ENCODE data around the gene C17orf67. TPM values are rescaled to one million over a fixed set of nuclear protein-coding genes. Genes with fewer than 3 reads are reported as not detected.

C17orf67 gene
- polyA plus RNA-seq, 3 donors: 1.1 to 1.3 (median 1.2) TPM

DNA sequence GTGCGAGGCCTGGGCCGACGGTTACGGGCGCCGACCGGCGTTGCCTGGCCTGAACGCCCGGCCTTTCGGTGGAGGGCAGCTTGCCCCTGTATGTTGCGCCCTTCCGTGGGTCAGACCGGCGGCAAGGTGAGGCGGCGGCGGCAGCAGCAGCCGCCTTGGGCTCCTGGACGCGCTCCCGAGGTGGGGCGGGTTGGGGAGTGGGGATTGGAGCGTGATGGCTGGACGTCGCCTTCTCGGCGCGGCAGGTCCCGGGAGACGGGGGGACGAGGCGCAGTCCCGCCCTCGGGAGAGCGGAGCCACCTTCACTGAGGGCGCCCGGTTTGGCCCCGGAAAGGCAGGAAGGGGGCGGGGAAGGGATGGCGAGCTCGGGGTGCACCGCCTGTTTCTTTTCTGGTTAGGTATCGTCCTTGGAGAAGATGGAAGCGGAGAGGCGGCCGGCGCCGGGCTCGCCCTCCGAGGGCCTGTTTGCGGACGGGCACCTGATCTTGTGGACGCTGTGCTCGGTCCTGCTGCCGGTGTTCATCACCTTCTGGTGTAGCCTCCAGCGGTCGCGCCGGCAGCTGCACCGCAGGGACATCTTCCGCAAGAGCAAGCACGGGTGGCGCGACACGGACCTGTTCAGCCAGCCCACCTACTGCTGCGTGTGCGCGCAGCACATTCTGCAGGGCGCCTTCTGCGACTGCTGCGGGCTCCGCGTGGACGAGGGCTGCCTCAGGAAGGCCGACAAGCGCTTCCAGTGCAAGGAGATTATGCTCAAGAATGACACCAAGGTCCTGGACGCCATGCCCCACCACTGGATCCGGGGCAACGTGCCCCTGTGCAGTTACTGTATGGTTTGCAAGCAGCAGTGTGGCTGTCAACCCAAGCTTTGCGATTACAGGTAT, 902 bp upstream of the C17orf67 start:
- DNase-seq (ENCODE audit: low read depth in 3 of 3, low spot score in 2 of 3): peak in 1 of 3 donors; percentile 27

DNA sequence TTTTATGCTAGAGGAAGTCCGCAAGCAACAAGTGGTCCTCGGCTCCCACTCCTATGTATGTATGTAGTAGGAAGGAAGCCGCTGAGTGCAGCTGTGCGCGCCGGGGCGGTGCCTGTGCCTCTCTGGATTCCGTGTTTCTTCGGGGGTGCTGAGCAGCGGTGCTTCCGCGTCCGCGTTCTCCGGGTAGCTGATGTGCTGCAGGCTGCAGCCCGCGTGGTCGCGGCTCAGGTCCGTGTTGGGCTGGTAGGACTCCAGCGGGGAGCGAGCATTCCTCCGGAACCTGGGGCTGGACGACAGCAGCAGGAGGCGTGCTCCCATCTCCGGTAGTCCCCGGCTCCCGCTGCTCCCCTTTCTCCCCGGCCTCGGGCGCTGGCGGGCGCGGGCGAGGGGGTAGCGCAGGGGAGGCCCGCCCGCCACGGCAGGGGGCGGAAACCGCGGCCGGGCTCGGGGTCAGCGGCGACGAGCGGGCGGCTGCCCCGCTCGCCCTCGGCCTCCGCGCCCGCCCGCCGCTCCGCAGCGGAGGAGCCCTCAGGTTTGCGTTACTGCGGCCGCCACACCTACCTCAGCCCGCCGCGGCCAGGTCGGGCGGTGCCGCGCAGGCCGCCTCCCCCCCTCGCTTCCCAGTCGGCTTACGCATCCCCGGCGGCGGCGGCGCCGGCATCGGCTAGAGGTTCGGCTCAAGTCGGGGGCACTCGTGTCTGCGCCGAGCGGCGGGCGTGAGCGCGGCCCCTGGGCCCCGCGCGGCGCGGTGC, 487 bp downstream of the C17orf67 start:
- peak in 1 of 3 donors; percentile 19 for DNase-seq (ENCODE audit: low read depth in 3 of 3, low spot score in 2 of 3)

DNA sequence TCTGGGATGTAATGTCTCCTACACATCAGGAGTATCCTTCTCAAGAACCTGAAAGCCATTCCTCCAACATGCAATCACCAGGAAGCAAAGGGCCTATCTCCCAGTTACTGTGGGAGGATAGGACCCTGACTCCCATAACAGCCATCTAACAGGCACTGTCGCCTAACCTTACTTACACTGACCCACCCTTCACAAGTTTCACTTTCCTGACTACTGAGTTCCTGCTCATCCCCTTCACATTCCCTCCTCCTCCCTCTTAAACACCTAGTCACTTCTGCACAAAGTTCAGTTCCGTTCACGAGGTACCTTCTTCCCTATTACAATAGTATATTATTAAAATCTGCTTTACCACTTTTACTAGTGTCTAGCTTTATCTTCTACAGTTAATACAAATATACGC, 1.3 kb downstream of the C17orf67 start:
- no peak for DNase-seq (ENCODE audit: low read depth in 3 of 3, low spot score in 2 of 3)

DNA sequence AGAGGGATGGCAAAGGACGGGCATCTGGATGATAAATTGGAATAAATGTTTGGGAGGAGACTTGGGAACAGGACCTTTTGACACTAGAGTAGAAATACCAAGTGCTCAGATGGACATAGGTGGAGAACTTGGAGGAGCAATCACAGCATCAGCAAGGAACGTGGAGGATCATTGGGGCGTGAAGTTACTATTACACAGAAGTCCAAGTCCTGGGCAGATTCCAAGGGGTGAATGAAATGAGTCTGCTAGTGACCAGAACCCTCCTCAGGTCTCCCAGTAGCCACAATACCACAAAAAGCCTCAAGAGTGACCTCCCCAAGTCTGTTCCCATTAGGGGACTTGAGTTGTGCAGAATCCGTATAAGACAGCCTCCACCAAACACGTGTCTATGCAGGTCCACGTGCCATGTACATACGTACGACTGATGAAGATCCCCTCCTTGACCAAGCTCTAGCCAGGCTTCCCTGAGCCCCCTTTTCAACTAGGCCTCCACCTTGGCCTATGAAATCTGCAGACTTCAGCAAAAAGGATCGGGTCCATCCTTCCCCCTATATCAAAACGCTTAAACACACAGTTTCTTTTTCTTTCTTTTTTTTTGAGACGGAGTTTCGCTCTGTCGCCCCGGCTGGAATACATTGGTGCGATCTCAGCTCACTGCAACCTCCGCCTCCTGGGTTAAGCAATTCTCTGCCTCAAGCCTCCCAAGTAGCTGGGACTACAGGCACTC, 2.2 kb downstream of the C17orf67 start:
- no peak for DNase-seq (ENCODE audit: low read depth in 3 of 3, low spot score in 2 of 3)

DNA sequence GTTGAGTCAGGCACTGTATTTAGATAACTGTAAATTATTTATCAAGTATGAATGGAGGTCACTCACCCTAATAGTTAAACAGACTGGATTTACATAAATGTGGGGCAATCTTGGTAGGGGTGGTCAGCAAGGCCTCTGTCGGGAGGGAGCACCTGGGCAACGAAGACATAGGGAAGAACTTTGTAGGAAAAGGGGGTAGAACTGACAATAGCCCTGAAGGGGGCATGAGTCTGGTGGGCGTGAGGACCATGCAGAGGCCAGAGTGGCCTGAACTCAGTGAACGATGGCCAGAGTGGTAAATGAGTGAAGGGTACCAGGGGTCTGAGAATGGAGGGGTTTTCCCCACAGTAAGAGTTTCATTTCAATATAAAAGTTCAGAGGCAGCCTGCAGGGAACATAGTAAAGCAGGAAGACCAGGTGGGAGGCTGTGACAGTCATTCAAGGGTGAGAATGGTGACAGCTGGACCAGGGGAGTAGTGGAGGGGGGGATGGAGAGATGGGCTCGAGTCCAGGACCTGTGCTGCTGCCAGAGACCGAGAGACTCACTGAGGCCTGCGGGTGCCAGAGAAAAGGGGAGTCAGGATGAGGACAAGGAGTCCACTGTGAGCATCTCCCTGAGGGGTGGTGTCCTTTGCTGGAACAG, 2.9 kb downstream of the C17orf67 start:
- DNase-seq (ENCODE audit: low read depth in 3 of 3, low spot score in 2 of 3): no peak

DNA sequence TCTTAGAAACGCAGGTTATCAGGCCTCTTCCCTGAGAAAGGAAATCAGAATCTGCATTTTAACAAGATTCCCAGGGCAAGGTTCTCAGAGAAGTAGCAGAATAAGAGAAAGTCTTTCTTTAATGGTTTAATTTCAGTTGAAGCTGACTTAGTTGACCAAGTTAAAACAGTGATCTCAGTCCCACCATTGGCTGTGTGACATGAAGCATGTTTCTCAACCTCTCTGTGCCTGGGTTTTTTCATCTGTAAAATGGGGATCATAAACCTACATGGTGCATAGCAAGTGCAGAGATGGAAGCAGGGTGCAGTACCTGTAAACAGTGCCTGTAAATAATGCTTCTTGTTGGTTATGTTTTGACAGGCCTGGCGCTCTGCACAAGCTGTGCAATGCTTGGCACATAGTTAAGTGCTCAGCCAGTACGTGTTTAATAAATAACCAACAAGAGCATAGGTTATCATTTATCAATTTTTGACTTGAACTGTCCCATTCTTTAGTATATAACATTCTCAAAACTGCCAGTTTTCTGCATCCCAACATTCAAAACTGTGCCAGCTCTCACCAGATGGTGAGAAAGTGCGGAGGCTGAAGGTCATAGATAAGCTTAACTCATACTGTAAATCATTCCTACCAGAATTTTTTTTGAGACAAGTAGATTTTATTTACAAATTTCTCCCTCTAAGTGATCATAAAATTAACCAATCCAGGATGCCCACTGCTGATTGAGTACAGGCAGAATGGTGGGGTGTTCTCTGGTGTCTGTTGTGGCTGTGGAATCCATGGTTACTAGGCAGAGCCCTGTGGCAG, 6.9 kb downstream of the C17orf67 start:
- no peak for DNase-seq (ENCODE audit: low read depth in 3 of 3, low spot score in 2 of 3)

DNA sequence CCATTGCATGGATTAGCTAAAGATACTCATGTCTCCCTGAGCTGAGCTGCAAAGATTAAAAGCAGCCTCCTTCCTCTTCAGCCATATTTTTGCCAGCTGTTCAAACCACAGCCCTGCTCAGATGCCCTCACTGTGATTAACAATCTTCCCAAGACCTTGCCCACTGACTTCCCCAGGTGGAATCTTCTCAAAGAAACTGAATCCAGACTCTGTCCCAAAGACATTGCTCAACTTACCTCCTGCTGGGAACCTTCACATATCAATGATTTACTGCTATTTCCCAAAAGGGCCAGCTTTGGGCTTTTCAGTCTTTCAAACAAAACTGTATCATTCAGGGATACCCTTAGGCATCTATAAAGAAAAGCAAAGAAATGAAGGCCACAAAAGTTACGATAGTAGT, 9.2 kb downstream of the C17orf67 start:
- no peak for DNase-seq (ENCODE audit: low read depth in 3 of 3, low spot score in 2 of 3)

DNA sequence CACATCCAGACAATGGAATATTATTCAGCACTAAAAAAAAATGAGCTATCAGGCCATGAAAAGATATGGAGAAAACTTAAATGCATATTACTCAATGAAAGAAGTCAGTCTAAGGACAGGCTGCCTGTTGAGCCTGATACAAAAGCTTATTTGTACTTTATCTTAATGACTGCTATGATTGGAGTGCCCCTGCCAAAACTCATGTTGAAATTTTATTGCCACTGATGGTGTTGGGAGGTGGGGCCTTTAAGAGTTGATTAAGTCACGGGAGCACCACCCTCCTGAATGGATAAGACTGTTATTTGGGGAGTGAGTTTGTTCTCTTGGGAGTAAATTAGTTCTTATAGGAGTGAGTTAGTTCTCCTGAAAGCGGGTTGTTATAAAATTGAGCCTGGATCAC, 9.9 kb downstream of the C17orf67 start:
- no peak for DNase-seq (ENCODE audit: low read depth in 3 of 3, low spot score in 2 of 3)

DNA sequence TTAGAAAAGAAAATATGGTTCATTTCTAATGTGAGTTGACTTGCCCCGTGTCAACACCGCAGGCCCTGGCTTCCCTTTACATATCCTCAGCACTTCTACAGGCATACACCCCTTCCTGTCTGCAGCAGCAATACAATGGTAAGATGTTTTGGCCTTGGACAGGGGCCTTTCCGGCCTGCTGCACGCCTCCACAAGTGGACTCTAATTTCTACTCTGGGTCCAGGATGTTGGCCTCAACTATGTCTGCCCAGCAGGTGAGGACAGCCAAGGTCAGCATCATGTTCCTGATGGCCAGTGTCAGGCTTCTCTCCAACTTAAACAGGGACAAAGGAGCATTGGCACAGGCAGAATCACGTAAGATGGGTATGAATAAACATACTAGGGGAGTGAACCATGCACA, 11.0 kb downstream of the C17orf67 start:
- DNase-seq (ENCODE audit: low read depth in 3 of 3, low spot score in 2 of 3): no peak

DNA sequence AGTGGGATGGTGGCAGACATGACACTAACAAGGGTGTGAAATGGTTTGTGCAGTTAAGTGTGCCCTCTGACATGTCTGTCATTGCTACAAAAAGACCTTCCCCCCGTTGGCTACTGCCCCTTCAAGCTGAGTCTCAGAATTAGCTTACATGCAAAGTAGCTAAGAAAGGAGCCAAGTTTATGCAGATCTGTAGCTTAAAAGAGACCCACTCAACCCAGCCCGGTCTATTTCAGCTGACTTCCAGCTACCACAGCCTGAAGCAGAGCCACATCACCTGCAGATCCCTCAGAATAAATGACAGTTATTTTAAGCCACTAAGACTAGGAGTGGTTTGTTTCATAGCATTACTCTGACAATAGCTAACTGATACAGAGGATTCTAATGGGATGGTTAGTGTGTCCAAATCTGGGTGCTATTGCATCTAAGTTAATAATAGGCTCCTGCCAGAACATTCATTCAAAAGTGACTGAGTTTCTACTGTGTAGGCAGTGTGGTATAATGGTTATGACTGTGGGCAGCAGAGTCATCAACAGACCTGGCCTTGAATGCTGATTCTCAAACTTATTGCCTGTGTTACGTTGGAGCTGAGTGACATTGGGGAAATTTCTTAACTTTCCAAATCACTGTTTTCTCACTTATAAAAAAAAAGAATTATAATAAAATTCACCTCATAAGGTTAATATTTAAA, 11.7 kb downstream of the C17orf67 start:
- no peak for DNase-seq (ENCODE audit: low read depth in 3 of 3, low spot score in 2 of 3)

DNA sequence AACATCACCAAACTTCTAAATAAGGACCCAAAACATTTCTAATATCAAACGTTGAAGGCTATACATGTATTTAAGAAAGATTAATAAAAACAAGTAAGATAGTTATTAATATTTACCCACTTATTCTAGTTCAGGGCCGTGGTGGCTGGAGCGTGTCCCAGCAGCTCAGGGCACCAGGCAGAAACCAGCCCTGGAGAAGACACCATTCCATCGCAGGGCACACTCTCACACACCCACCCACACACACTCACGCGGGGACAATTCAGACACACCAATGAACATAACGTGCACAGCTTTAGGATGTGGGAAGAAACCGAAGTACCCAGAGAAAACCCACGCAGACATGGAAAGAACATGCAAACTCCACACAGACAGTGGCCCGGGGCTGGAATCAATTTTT, 13.5 kb downstream of the C17orf67 start:
- DNase-seq (ENCODE audit: low read depth in 3 of 3, low spot score in 2 of 3): no peak

DNA sequence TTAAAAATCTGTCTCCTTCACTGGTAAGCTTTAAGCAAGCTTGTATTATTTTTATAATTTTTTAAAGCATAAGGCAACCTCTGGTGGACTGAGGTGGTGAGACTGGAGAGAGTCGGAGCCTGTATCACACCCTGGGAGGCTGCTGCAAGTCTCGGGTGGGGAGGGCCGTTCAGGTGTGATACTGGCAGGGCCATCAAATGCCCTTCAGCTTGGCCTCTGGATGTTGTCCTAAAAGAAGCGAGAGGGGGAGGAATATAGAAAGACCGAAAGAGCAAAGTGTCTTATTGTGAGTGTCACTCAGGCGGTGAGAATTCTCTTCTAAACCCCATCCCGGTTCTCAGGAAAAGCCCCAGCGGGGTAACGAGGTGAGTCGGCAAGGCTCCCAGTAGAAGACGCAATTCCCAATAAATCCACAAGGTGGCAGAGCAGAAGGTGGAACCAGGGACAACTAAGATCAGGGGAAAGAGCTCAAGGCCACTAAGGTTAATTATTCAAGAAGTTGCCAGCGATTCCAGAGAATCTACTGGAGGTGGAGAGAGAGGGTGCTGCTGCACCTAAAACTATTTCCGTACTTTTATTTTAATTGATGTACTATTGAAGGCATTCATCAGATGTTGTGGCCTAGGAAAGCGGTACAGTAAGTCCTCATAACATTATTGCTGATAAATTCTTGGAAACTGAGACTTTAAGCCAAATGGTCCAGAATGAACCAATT, 14.1 kb downstream of the C17orf67 start:
- peak in 2 of 3 donors; percentile 45 to 50 for DNase-seq (ENCODE audit: low read depth in 3 of 3, low spot score in 2 of 3)

DNA sequence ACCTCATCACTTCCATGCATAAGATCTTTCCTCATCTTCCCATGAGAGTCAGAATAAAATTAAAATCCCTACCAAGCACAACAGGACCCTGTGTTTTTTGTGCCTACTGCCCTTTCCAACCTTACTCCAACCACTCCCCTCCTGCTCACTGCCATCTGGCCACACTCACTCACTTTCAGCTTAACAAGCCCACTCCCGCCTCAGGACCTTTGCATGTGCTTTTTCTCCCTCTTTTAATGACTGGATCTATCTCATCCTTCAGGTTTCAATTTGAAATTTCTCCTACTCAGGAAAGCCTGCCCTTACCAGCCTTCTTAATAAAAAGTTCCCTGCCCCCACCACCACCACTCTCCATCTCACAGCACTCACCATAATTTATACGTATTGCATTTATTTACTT, 14.7 kb downstream of the C17orf67 start:
- DNase-seq (ENCODE audit: low read depth in 3 of 3, low spot score in 2 of 3): no peak

DNA sequence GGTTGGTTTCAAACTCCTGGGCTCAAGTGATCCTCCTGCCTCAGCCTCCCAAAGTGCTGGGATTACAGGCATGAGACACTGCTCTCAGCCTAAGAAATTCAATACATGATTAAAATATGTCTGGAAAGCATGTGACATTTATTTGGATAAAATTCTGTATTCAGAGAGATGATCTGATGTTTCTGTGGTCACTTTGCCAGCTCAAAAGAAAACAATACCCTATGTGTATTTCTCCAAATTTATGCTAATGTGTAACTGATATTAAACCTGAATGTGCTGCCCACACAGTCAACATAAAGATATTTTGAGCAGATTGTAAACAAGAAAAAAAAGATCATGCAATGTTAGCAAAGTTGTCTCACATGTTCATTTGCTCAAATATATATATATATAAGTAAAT, 16.7 kb downstream of the C17orf67 start:
- DNase-seq (ENCODE audit: low read depth in 3 of 3, low spot score in 2 of 3): no peak

DNA sequence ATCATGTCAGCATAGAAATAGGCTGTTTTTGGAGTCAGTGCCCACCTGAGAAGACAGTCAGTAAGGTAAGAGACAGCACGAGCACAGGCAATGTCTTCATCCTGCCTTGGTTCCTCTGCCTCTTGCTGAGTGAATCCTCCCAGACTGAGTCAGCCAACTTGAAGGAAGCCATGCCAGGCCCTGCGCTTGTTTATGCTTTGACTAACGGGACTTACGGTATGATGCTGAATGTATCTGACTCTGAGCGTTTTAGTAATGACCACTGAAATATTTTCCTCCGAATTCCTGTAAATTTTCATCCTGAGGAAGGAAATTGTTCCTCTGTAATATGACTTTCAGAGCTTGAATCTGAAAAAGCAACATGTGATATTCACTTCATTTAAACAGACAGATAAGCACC, 18.0 kb downstream of the C17orf67 start:
- DNase-seq (ENCODE audit: low read depth in 3 of 3, low spot score in 2 of 3): no peak

DNA sequence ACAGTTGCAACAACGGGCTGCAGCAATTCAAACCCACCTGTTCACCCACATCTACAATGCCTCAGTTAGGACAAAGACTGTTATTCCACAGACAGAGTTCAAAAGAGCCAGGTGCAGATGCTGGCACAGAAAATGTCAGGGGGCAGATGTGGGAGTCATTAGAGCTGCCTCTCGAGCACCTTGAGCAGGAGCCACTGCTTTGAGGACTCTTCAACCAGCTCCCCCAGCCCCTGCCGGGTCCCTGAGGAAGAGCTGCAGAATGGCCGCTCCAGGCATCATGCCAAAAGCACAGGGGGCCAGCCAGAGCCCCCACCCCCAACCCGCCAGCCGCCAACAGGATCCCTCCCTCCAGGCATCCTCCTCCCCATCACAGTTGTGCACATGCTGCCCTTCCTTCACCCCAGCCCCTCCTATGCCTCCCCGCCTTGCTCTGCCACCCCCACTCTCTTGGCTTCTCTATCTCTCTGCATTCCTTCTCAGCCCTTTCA, 20.8 kb downstream of the C17orf67 start:
- DNase-seq (ENCODE audit: low read depth in 3 of 3, low spot score in 2 of 3): no peak

DNA sequence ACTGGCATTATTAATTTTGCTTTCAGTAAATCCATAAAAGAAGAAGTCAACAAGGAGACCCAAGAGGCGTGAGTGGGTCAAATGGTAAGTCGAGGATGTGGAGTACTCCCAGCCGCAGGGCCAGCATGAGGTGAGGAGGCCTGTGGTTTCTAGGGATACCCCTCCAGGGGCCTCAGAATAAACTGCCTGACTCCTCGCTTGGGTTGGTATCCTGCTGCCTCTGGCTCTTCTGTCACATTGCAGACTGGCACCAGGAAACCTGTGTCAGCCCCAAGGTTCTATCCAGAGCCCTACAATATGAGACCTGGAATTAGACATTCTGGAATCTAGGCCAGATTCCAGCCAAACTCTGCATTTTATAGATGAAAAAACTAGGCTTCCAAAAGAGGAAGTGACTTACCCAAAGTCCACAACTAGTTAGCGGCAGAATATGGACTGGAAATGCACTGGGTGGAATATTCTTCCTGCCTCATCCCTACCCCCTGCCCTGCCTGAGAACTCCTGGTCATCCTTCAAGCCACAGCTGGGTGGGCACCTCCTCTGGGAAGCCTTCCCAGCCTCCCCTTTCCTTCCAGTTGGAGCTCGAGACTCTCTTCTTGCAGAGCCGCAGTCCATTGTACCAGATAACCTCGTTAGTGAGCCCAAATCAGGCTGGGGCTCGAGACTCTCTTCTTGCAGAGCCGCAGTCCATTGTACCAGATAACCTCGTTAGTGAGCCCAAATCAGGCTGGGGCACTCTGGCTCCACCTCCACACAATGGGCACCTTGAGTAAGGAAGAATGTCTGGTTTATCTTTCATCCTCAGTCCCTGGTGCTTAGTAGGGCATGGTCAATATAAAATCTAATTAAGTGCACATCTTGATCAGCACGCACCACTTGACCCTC, 22.6 kb downstream of the C17orf67 start:
- no peak for DNase-seq (ENCODE audit: low read depth in 3 of 3, low spot score in 2 of 3)

DNA sequence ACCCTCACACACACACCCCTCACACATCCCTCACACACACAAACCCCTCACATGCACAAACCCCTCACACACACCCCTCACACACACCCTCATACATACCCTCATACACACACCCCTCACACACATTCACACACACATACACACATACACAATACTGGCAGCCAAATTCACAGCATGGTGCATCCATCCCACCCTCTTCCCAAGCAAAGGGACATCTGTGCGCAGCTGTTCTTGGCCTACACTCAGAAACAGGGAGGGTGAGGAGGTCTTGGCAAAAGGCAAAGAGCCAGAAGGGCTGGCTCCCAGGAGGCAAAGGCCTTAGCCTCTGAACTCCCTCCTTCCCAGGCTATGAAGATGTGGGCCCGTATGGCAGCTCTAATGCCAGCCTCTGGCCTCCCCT, 23.4 kb downstream of the C17orf67 start:
- DNase-seq (ENCODE audit: low read depth in 3 of 3, low spot score in 2 of 3): no peak

Data from right renal cortex interstitium (tissue), 3 donors.